GM18520 (cell line): Measurements from ENCODE around the gene GPR146.

Source experiments
- ATAC-seq: cut with Tn5 transposase; IDR thresholded peaks from one replicate; pipeline ENCODE4 v1.9.1; 2021; ENCODE audit not compliant: unreplicated experiment

Gene GPR146

GRCh38 chr7:1090686-1091643 lies 46.6 kb downstream of the GPR146 start:
- no peak for ATAC-seq

GRCh38 chr7:1091644-1092027 lies 47.3 kb downstream of the GPR146 start:
- ATAC-seq: no peak

- no peak for ATAC-seq
Observed at GRCh38 chr7:1092161-1092632, 47.9 kb downstream of the GPR146 start.

DNA sequence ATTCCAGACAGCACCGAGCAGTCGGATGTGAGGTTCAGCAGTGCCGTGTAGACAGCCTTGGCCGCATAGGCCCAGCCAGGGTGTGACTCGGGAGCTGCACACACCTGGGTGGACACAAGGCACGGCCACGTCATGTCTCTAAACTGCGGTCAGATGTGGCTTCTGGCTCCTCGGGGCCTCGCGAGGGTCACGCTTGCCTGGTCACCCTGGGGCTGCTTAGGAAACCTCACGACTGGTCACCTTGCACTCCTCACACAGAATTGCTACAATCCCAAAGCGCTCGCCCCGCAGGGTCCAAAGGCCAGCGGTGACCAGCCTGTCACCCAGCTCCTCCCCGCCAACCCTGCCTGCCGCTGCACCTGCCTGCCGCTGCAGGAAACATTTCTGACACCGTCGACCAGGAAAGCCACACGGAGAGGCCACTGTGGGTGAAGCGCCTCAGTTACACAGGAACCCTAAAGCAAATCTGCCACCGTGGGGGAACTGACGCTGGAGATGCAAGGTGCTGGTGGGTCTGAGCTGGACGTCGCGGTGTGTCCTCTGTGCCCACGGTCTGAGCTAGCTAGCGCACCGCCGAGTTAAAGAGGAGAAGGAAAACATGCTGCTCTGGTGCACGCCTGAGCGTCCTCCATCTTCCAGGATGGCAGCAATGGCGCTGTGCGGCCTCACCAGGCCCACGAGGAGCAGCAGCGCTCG lies 48.6 kb downstream of the GPR146 start:
- ATAC-seq: no peak

DNA sequence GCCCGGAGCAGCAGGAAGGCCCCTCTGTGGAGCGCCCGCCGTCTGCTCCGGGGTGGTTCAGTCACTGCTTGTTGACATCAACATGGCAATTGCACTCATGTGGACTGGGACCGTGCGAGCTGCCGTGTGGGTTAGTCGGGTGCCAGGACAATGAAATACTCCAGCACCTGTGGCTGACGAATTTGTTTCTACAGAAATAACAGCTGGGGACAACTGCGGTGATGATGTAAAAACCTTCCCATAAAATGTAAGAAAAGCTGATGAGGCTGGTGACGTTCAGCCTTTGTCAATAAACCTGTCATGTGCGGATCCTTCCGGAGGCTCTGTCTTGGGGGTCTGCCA lies 49.1 kb downstream of the GPR146 start:
- ATAC-seq: no peak

GRCh38 chr7:1093916-1094508 lies 49.7 kb downstream of the GPR146 start:
- no peak for ATAC-seq

- no peak for ATAC-seq
Observed at GRCh38 chr7:1094870-1095269, 50.5 kb downstream of the GPR146 start.

GRCh38 chr7:1095621-1096155 lies 51.3 kb downstream of the GPR146 start:
- ATAC-seq: no peak

GRCh38 chr7:1096156-1097119 lies 52.1 kb downstream of the GPR146 start:
- ATAC-seq: no peak

DNA sequence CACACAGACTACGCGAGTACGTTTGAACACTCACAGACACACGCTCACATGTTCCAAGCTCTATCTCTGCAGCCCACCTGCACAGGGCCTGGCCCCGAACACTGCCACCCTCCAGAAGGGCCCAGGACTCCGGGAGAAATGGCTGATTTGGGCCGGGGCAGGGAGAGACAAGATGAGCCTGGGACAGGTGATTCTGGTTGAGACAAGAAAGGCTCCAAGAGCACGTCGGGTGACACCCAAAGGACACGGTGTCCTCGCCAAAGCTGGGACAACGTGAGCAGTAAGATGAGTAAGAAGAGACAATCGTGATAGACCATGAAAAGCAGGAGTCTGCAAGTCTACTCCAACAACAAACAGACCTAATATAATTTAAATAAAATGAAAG lies 52.8 kb downstream of the GPR146 start:
- ATAC-seq: no peak

DNA sequence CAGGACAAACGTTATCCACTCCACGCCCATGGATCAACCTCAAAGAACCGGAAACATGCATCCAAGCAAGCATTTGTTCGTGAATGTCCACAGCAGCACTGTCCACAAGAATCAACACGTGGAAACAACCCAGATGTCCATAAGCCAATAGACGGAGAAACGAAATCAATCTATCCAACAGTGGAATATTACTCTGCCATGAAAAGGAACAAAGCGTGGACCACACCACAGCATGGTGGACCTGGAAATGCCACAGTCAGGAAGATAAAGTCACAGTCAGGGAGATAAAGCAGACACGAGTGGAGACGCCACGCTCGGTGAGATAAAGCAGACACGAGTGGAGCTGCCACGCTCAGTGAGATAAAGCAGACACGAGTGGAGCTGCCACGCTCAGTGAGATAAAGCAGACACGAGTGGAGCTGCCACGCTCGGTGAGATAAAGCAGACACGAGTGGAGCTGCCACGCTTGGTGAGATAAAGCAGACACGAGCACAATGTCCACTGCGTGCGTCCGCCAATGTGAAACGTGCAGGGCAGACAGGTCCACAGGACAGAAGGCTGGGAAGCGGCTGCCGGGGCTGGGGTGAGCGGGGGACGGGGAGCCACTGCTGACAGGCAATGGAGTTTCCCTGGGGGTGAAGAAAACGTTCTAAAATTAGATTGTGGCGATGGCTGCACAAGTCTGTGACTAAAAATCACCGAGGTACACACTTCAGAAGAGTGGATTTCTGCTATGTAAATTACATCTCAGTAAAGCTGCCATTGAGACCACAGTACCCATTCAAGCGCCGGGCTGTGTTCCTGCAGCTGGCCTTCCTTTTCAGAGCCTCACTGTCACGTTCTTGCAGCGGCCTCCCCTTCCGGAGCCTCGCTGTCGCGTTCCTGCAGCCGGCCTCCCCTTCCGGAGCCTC lies 54.2 kb downstream of the GPR146 start:
- no peak for ATAC-seq

DNA sequence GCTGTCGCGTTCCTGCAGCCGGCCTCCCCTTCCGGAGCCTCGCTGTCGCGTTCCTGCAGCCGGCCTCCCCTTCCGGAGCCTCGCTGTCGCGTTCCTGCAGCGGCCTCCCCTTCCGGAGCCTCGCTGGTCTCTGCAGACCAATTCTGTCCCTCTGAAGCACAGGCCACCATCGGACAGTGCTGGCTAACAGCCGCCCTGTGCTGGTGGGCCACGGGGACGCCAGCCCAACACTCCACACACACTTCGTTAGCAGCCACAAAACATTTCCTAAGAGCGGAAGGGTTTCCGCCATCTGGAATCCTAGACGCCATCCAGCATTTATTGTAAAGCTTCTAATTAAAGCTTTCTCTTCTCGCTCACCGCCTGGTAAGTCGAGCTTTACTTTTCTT lies 54.8 kb downstream of the GPR146 start:
- ATAC-seq: no peak

DNA sequence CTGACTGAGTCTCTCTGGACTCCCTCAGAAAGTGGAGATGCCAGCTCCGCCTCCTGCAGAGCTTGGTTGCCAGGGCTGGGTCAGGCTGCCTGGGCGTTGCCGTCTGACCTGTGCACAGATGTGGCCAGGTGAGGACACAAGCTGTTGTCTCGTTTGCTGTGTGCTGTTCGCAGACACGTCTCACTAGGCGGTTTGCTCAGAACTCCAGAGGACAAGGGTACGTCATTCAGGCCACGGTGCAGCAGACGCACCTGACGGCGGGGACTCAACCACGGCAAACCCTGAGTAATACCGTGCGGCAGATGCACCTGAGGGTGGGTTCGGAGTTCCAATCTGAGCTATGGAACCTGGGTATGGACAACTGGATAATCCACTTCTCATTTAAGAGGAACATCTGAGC lies 55.3 kb downstream of the GPR146 start:
- no peak for ATAC-seq

GRCh38 chr7:1100386-1100785 lies 56.0 kb downstream of the GPR146 start:
- ATAC-seq: no peak

GRCh38 chr7:1100834-1101562 lies 56.7 kb downstream of the GPR146 start:
- ATAC-seq: no peak

DNA sequence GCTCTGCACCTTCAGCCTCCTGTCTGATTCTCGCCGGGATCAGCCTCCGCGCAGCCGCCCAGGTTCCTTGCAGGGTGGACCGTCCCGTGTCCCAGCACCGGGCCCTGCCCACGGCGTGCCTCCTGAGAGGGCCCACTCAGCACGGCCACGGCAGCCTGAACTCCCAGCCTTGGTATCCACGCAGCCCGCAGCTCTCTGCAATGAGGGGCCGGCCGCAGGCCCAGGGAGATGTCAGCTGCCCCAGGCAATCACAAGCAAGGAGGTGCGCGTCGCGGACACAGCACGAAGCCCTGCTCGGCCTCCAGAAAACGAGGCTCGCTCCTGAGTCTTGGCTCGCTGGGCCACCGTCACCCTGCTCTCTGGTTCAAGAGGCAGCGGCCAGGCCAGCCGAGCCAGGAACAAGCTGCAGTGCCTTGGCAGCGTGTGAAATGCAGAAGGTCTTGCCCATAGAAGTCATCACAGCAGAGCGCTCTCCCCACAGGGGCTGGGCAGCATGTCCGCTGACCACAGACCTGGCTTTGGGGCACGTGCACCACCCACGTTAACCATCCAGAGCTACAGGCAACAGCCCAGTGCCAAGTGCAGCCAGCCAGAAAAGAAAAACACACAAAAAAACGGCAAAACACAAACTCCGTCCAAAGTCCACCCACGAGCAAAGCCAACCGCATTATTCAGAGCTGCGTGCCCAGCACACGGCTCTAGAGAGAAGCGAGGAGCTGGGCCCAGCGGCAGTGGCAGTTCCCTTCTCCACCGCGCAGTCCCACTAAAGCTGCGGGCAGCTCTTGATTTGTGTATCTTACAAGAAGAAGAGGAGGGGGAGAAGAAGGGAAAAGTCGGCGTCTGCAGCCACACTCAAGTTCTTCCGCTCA lies 57.5 kb downstream of the GPR146 start:
- no peak for ATAC-seq

GRCh38 chr7:1103009-1103788 lies 58.9 kb downstream of the GPR146 start:
- ATAC-seq: peak; percentile 37
